NCI-H128 (cell line): ENCODE data around the gene FBXO11.
"Not testable (repeated sequence)": the region's sequence is repeated elsewhere in the genome, so short reads cannot be mapped to it uniquely, and the experiment has no call there.

ENCODE experiments used
- DNase-seq: peaks from one replicate; lab custom pipeline; 2025; ENCODE audit not compliant: unreplicated experiment; lab: John Stamatoyannopoulos, UW

Gene FBXO11

DNA sequence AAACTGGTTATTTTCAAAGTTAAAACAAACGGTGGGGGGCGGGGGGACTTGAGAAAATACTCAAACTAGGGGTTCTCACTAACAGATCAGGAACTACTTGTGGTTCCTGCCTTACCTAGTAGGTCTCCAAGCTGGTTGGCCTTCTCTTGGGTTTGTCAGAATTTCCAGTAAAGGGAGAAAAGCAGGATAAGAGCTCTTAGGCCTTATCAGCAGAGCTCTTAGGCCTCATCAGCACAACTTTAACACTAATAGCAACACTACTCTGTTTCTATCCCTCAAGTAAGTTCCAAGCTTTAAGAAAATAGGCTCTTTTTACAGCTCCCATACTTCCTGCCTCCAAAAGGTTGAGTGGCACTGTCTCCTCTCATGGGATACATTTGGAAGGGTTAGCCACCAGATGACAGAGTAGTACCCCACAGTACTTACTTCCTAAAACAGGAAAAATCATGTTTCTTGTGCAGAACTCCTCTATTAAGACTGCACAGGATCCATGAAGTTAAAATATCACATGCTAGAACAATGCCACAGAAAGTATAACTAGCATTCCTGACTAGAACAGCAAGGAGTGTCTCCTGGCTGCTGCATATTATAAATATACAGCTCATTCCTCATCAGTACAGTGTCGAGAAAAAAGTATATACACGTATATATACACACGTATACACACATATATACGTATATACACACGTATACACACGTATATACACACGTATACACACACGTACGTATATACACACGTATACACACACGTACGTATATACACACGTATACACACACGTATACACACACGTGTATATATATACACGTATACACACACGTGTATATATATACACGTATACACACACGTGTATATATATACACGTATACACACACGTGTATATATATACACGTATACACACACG lies 6.1 kb downstream of the FBXO11 start:
- no peak for DNase-seq

DNA sequence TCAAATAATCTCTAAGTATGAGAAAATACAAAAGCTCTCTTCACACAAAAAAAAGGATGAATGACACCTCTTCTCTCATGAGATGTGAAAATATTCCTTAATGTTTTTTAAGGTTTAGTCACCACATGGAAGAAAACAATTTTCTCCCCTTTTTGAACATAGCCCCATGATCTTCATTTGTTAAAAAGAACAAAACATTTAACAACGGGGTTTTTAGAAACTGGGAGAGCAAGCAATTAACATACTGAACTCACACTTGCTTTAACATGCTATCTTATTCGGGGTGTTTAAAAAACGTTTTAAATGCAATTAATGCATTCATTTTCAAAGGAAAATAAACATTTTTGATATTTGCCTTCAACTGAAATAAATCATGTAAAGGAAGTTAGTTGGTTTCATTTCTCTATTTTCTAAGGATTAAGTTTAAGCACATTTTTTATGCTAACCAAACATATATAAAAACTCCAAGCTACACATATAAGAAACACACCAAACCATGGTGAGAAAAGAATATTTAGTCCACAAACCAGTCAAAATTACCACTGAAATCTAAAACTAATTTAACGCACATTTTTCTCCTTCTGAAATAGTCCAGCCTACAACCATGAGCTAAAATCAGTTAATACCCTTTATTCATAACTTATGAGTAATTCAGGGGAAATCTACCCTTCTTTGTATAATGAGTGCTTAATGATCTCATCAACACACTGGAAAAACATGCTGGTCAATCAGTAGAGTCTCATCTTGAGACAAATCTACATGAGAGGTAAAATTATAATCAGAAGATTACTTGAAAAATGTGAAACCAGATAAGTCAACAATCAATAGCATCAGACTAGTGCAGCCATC lies 8.2 kb downstream of the FBXO11 start:
- no peak for DNase-seq

DNA sequence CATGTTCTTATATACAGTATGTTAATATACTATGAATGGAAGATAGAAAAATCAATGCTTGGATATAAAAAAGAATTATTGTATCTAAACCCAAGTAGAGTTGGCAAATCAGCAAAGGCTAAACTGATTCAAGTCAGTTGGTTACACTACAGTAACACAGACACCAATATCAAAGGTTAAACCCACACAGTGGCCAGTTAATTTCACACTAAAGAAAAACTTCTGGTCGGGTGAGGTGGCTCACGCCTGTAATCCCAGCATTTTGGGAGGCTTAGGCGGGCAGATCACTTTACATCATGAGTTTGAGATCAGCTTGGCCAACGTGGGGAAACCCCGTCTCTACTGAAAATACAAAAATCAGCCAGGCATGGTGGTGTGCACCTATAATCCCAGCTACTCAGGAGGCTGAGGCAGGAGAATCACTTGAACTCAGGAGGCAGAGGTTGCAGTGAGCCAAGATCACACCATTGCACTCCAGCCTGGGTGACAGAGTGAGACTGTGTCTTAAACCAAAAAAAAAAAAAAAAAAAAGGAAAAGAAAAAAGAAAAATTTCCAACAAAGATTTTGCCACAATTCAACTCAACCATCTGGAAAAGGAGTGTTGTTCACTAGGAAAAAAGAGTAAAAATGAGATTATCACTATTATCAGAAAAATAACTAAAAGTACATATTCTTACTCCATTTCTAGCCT lies 9.0 kb downstream of the FBXO11 start:
- not testable (repeated sequence) for DNase-seq

GRCh38 chr2:47896450-47896968 lies 9.8 kb downstream of the FBXO11 start:
- DNase-seq: no peak

- DNase-seq: no peak
Observed at GRCh38 chr2:47893771-47894170, 12.5 kb downstream of the FBXO11 start.

GRCh38 chr2:47892338-47892730 lies 14.0 kb downstream of the FBXO11 start:
- DNase-seq: no peak

DNA sequence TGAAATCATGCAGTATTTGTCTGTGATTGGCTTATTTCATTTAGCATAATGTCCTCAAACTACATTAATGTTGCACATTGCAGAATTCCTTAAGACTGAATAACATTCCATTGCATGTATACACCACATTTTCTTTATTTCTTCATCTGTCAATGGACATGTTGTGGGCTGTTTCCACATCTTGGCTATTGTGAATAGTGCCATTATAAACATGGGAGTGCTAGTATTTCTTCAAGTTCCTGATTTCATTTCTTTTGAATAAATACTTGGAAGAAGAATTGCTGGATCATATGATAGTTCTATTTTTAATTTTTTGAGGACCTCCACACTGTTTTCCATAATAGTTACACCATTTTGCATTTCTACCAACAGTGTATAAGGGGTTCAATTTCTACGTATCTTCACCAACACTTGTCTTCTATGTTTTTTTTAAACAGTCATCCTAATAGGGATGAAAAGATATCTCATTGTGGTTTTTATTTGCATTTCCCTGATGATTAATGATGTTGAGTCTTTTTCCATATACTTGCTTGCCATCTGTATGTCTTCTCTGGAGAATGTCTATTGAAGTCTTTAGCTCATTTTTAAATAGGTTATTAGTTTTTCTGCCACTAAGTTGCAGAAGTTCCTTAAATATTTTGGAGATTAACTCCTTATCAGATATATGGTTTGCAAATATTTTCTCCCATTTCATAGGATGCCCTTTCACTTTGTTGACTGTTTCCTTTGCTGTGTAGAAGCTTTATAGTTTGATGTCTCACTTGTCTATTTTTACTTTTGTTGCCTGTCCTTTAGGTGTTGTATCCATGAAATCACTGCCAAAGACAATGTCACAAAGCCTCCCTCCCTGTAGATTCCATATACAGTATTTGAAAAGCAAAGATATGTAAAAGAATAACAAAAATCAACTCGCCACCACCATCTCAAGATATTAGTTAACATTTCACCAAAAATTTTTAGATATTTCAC lies 14.6 kb downstream of the FBXO11 start:
- no peak for DNase-seq

- no peak for DNase-seq
Observed at GRCh38 chr2:47890711-47891368, 15.5 kb downstream of the FBXO11 start.

- DNase-seq: no peak
Observed at GRCh38 chr2:47888581-47889280, 17.6 kb downstream of the FBXO11 start.

GRCh38 chr2:47876912-47877311 lies 29.4 kb downstream of the FBXO11 start:
- DNase-seq: no peak

- DNase-seq: no peak
Observed at GRCh38 chr2:47872941-47873340, 33.4 kb downstream of the FBXO11 start.

DNA sequence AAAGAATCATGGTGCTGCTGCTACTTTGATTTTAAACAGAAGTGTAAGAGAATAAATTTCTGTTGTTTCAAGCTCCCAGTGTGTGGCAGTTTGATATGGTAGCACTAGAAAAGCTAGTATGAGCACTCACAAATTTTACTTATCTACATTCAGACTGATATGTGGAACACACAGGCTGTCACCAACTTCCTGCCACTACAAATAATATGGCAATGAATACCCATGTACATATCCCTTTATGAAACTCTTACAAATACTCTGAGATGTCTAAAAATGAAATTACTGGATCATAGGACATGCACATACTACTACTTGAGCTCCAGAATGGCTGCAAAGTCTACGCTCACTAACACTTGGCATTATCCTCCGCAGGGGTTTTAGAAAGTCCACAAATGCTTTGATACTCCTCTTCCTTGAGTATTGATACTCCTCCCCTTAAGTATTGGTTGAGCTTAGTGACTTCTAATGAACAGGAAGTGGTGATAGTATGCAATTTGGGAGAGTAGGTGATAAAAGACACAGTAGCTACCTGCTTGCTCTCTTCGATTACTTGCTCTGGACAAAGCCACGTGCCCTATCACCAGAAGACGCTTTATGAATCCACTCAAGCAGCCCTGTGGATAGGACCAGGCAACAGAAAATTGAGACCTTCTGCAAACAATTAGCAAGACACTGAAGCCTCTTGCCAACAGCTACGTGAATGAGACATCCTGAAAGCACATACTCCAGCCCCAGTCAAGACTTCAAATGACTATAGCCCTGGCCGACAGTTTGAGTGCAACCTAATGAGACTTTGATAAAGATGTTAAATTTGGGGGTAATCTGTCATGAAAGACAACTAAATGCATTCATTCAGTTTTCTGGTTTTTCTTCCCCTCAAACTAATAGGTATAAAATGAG lies 35.4 kb downstream of the FBXO11 start:
- no peak for DNase-seq

DNA sequence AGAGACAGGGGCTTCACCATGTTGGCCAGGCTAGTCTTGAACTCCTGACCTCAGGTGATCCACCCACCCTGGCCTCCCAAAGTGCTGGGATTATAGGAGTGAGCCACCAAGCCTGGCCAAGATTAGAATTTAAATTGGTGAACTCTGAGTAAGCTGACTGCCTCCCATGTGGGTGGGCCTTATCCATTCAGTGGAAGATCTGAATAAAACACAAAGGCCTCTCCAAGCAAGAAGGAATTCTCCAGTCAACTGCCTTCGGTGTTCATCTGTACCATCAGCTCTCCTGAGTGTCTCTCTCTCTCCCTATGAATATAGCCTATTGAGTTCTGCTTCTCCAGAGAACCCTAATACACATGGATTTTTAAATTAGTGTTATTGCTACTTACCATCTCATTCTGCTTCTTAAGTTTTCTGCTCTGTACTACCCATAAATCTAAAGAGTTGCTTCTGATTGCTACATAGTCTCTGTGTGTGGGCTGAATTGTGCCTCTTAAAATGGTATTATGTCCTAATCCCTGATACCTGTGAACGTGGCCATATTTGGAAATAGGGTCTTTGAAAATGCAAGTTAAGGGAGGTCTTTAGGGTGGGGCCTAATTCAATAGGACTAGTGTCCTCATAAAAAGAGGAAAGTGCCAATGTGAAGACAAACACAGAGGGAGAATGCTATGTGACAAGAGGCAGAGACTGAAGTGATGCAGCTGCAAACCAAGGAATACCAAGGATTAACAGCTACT lies 36.3 kb downstream of the FBXO11 start:
- DNase-seq: no peak

DNA sequence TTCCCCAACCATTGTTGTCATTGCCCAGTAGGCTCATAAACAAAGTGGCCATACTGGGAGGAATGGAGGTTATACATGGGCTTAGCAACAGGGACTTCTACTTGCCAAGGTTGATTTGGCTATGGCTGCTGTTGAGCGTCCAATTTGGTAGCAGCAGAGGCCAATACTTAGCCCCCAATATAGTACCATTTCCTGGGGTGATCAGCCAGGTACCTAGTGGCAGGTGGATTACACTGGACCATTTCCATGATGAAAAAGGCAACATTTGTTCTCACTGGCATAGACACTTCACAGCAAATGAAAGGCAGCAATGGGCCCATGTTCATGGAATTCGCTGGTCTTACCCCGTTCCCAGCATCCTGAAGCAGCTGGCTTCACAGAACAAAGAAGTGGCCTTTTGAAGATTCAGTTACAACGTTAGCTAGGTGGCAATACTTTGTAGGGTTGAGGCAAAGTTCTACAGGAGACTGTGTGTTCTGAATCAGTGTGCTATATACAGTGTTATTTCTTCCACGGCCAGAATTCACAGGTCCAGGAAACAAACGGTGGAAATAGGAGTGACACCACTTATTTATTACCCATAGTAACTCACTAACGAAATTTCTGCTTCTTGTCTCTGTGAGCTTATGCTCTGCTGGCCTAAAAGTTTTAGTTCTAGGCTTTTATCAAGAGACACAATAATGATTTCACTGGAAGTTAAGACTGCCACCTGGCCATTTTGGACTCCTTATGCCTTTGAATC lies 37.5 kb downstream of the FBXO11 start:
- no peak for DNase-seq

- DNase-seq: no peak
Observed at GRCh38 chr2:47867205-47867604, 39.1 kb downstream of the FBXO11 start.

GRCh38 chr2:47864566-47864965 lies 41.7 kb downstream of the FBXO11 start:
- no peak for DNase-seq

DNA sequence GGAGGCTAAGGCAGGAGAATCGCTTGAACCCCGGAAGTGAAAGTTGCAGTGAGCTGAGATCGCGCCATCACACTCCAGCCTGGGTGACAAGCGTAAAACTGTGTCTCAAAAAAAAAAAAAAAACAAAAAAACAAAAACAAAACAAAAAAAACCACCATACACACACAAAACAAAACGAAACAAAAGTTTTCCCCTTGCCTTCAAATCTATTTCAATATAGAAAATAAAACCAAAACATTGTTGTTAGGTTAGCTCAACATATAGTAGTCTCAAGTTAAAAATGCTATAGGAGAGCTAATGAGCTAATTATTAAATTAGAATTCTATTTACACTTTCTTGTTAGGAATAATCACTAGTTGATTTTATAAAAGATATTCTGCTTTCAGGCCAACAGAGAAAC lies 43.3 kb downstream of the FBXO11 start:
- DNase-seq: no peak
